ENCODE measurements around the gene RPUSD1. TPM values are rescaled to one million over a fixed set of nuclear protein-coding genes. Genes with fewer than 3 reads are reported as not detected.
"Not testable (repeated sequence)": the region's sequence is repeated elsewhere in the genome, so short reads cannot be mapped to it uniquely, and the experiment has no call there.

Gene RPUSD1
- total RNA-seq, 2 experiments from 2014 or later = 22.2 to 22.3 TPM

GRCh38 chr16:824601-825000 is 36.4 kb upstream of the RPUSD1 start:
- DNase-seq = no peak
- POLR2A ChIA-PET = no interaction called here
- CTCF ChIA-PET = interaction anchor here (0.7 kb wide), 1 partner anchor 12 kb away, joined by 3 read pairs; no protein-coding TSS in a partner anchor
- Mint-ChIP-seq H3K36me3 (ENCODE audit: low read depth) (no peaks in the 10 kb centered on the region), H3K27me3 (peaks cover 3% of the 10 kb centered on the region), H3K4me3 (no peak overlapping the region), H3K27ac (no peak overlapping the region), H3K9me3 (no peaks in the 10 kb centered on the region), H3K4me1 (peaks cover 7% of the 10 kb centered on the region)

GRCh38 chr16:824194-824593 is 36.0 kb upstream of the RPUSD1 start:
- no peak overlapping the region for H3K4me3 Mint-ChIP-seq
- ChIA-PET POLR2A (no interaction called here), CTCF (interaction anchor here (0.7 kb wide), 1 partner anchor 11 kb away, joined by 3 read pairs; no protein-coding TSS in a partner anchor)
- no peak overlapping the region for H3K27ac Mint-ChIP-seq
- H3K9me3 Mint-ChIP-seq = no peaks in the 10 kb centered on the region
- H3K36me3 Mint-ChIP-seq (ENCODE audit: low read depth) = no peaks in the 10 kb centered on the region
- H3K27me3 Mint-ChIP-seq = peaks cover 4% of the 10 kb centered on the region
- DNase-seq = no peak
- peaks cover 11% of the 10 kb centered on the region for H3K4me1 Mint-ChIP-seq

DNA sequence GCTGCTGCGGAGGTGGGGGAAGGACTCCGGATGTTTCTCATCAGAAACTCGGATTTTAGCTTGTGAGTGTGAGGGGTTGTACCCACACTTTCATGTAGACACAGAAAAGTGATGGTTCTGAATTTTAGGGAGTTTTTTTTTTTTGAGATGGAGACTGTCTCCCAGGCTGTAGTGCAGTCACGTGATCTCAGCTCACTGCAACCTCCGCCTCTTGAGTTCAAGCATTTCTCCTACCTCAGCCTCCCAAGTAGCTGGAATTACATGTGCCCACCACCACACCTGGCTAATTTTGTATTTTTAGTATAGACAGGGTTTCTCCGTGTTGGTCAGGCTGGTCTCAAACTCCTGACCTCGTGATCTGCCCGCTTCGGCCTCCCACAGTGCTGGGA is 34.7 kb upstream of the RPUSD1 start:
- Mint-ChIP-seq H3K9me3 (no peaks in the 10 kb centered on the region), H3K4me1 (peaks cover 12% of the 10 kb centered on the region), H3K4me3 (no peak overlapping the region), H3K27me3 (peaks cover 4% of the 10 kb centered on the region), H3K27ac (no peak overlapping the region), H3K36me3 (ENCODE audit: low read depth) (no peaks in the 10 kb centered on the region)
- DNase-seq = no peak
- ChIA-PET POLR2A (no interaction called here), CTCF (no interaction called here)

GRCh38 chr16:822174-822908 is 34.2 kb upstream of the RPUSD1 start:
- H3K4me3 Mint-ChIP-seq = no peak overlapping the region
- ChIA-PET CTCF (no interaction called here), POLR2A (no interaction called here)
- no peak for DNase-seq
- H3K27me3 Mint-ChIP-seq = peaks cover 6% of the 10 kb centered on the region
- no peaks in the 10 kb centered on the region for H3K36me3 Mint-ChIP-seq (ENCODE audit: low read depth)
- peaks cover 12% of the 10 kb centered on the region for H3K4me1 Mint-ChIP-seq
- H3K9me3 Mint-ChIP-seq = no peaks in the 10 kb centered on the region
- H3K27ac Mint-ChIP-seq = no peak overlapping the region

DNA sequence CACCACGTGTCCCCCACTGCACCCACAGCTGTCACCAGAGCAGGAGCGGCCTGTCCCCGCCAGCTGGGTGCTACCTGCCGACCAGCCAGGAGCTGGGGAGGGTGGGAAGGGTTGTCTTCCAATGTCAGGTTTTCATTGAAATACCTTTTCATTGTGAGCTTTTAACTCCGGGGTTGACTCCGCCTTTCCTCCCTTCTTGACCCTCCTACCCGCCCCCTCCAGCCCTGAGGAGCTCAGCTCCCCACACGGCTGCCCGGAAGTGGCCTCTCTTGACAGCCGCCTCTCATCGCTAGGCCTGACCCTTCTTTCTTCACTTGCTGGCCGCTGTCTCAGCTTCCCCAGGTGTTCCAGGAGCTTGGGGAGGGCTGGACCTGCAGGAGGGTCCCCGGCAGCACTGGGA is 33.6 kb upstream of the RPUSD1 start:
- CTCF ChIA-PET = no interaction called here

GRCh38 chr16:820748-821147 is 32.6 kb upstream of the RPUSD1 start:
- H3K9me3 Mint-ChIP-seq = no peaks in the 10 kb centered on the region
- CTCF ChIA-PET = no interaction called here
- H3K27ac Mint-ChIP-seq = no peak overlapping the region
- no peaks in the 10 kb centered on the region for H3K36me3 Mint-ChIP-seq (ENCODE audit: low read depth)
- POLR2A ChIA-PET = interaction anchor here (0.6 kb wide), 1 partner anchor 1581 kb away, joined by 3 read pairs; no protein-coding TSS in a partner anchor
- no peak overlapping the region for H3K4me3 Mint-ChIP-seq
- no peak for DNase-seq
- H3K4me1 Mint-ChIP-seq = peaks cover 12% of the 10 kb centered on the region
- H3K27me3 Mint-ChIP-seq = peaks cover 14% of the 10 kb centered on the region

More for the DNA sequence above, 33.6 kb upstream of the RPUSD1 start:
- Mint-ChIP-seq H3K27ac (no peak overlapping the region), H3K27me3 (peaks cover 10% of the 10 kb centered on the region), H3K4me1 (peaks cover 12% of the 10 kb centered on the region), H3K9me3 (no peaks in the 10 kb centered on the region), H3K36me3 (ENCODE audit: low read depth) (no peaks in the 10 kb centered on the region), H3K4me3 (no peak overlapping the region)
- POLR2A ChIA-PET = no interaction called here
- no peak for DNase-seq

GRCh38 chr16:820044-820408 is 31.8 kb upstream of the RPUSD1 start:
- H3K36me3 Mint-ChIP-seq (ENCODE audit: low read depth); H3K9me3 Mint-ChIP-seq; H3K4me3 Mint-ChIP-seq; DNase-seq; CTCF ChIA-PET: not testable (repeated sequence)
- Mint-ChIP-seq H3K27me3 (peaks cover 15% of the 10 kb centered on the region), H3K4me1 (peaks cover 12% of the 10 kb centered on the region), H3K27ac (peak overlapping the region; percentile 61)
- POLR2A ChIA-PET = interaction anchor here (0.9 to 1.0 kb wide), 2 partner anchors 13 to 184 kb away, joined by 3 to 4 read pairs; partner anchors contain the start of gene METTL26

DNA sequence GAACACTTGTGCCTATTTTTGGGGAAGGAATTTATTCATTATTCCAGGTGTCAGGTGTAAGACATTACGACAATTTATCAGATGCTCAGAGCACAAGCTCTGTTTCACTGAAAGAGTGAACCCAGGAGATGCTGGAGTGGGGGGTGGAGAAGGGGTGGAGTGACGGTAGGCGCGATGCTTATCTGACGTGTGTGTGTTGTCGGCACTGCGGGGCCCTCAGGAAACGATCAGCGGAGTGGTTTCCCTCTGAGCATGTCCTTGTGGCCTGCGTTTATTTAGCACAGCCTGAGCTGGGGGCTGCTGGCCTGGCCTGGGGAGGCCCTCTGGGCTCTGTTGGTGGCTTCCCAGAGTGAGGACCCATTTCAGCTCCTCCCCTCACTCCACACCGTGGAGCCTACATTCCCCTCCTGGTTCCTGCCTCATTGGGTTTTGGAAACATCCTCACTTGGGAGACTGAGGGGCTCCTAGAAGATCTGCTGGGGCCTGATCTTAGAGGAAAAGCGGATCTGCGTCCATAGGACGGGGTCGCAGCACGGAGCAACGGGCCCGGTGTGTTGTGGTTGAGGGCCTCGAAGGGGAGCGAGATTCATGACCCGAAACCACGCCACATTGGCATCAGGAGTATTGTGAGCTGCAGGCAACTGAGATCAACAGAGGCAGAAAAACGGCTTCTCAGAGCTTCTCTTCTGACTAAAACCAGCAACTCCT is 31.3 kb upstream of the RPUSD1 start:
- Mint-ChIP-seq H3K4me3 (no peak overlapping the region), H3K9me3 (no peaks in the 10 kb centered on the region), H3K27ac (peak overlapping the region; percentile 61), H3K27me3 (peaks cover 18% of the 10 kb centered on the region), H3K36me3 (ENCODE audit: low read depth) (no peaks in the 10 kb centered on the region), H3K4me1 (peaks cover 12% of the 10 kb centered on the region)
- ChIA-PET POLR2A (interaction anchor here (0.9 to 1.0 kb wide), 4 partner anchors 13 to 183 kb away, joined by 3 to 6 read pairs (median 4); partner anchors contain the start of gene METTL26), CTCF (no interaction called here)
- DNase-seq = peak; percentile 60

DNA sequence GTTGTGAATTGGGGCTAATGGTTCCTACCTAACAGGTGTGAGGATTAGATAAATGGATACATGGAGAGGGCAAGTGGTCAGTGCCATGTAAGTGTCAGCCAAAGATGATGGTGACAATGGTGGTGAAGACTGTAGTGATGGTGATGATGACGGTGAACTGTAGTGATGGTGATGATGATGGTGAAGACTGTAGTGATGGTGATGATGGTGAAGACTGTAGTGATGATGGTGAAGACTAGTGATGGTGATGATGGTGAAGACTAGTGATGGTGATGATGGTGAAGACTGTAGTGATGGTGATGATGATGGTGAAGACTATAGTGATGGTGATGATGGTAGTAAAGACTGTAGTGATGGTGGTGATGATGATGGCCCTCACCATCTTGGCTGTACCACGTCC is 30.4 kb upstream of the RPUSD1 start:
- POLR2A ChIA-PET = interaction anchor here (0.9 to 1.0 kb wide), 2 partner anchors 16 to 145 kb away, joined by 3 to 6 read pairs; no protein-coding TSS in a partner anchor
- CTCF ChIA-PET = no interaction called here
- H3K4me3 Mint-ChIP-seq = no peak overlapping the region

GRCh38 chr16:818132-818531 is 30.0 kb upstream of the RPUSD1 start:
- ChIA-PET POLR2A (no interaction called here), CTCF (no interaction called here)
- H3K4me3 Mint-ChIP-seq = no peak overlapping the region

More for the DNA sequence above, 30.4 kb upstream of the RPUSD1 start:
- H3K27ac Mint-ChIP-seq = no peak overlapping the region
- DNase-seq = no peak
- H3K27me3 Mint-ChIP-seq = peaks cover 23% of the 10 kb centered on the region
- no peaks in the 10 kb centered on the region for H3K36me3 Mint-ChIP-seq (ENCODE audit: low read depth)
- H3K9me3 Mint-ChIP-seq = no peaks in the 10 kb centered on the region
- H3K4me1 Mint-ChIP-seq = peaks cover 12% of the 10 kb centered on the region

DNA sequence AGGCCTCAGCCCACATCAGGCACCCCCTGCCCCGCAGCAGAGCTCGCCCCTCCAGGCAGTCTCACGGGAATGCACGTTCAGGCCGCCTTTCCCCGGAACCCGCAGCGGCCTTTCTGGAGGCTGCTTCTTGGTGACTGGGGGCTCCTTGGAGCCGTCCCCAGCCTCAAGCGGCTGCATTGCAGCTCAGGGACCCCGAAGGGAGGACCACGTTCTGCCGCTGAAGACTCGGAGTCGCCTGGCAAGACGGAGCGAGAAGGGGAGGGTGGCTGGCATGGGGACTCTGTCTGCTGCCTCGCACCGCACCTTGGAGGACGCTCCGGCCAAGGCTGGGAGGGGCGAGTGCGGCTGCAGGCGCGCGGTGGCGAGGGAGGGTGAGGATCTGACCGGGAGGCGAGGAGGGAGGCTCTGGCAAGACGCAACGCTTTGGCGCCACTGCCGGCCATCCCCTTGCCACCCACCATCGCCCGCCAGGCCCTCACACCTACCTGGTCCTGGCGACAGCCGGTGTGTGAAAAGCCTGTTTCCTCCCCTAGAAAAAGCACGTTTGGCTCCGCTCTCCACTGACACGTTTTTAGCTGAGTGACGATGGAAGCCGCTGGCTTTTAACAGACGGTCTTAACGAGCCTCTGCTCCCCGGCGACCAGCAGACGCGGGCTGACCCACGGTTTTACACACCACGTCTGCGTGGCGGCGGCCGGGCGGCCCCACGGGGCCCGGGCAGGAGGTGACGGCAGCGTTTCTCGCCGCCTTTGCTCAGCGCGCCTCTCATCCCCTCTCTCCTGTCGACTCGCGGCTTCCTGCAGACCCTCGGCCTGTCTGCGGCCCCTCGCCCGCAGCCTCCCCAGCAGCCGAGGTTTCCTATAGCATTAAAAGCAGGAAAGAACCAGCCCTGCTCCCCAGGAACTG is 29.1 kb upstream of the RPUSD1 start:
- CTCF ChIA-PET = no interaction called here
- DNase-seq = no peak
- Mint-ChIP-seq H3K9me3 (no peaks in the 10 kb centered on the region), H3K27ac (no peak overlapping the region), H3K36me3 (ENCODE audit: low read depth) (no peaks in the 10 kb centered on the region), H3K4me1 (peaks cover 12% of the 10 kb centered on the region), H3K27me3 (peaks cover 28% of the 10 kb centered on the region), H3K4me3 (no peak overlapping the region)
- POLR2A ChIA-PET = no interaction called here

More at GRCh38 chr16:818132-818531, 30.0 kb upstream of the RPUSD1 start:
- DNase-seq = no peak
- no peak overlapping the region for H3K27ac Mint-ChIP-seq
- H3K4me1 Mint-ChIP-seq = peaks cover 12% of the 10 kb centered on the region
- H3K9me3 Mint-ChIP-seq = no peaks in the 10 kb centered on the region
- no peaks in the 10 kb centered on the region for H3K36me3 Mint-ChIP-seq (ENCODE audit: low read depth)
- H3K27me3 Mint-ChIP-seq = peaks cover 23% of the 10 kb centered on the region

- Mint-ChIP-seq H3K27me3 (peaks cover 32% of the 10 kb centered on the region), H3K36me3 (ENCODE audit: low read depth) (no peaks in the 10 kb centered on the region), H3K4me3 (no peak overlapping the region), H3K4me1 (peaks cover 12% of the 10 kb centered on the region), H3K9me3 (no peaks in the 10 kb centered on the region), H3K27ac (no peak overlapping the region)
- no peak for DNase-seq
- ChIA-PET POLR2A (no interaction called here), CTCF (interaction anchor here (0.7 kb wide), 1 partner anchor 242 kb away, joined by 4 read pairs; no protein-coding TSS in a partner anchor)
Measured at GRCh38 chr16:815861-816260, 27.7 kb upstream of the RPUSD1 start.

- Mint-ChIP-seq H3K36me3 (ENCODE audit: low read depth) (no peaks in the 10 kb centered on the region), H3K27me3 (peaks cover 30% of the 10 kb centered on the region), H3K4me3 (no peak overlapping the region), H3K9me3 (no peaks in the 10 kb centered on the region), H3K4me1 (peaks cover 9% of the 10 kb centered on the region), H3K27ac (no peak overlapping the region)
- POLR2A ChIA-PET = no interaction called here
- DNase-seq = no peak
- CTCF ChIA-PET = no interaction called here
Measured at GRCh38 chr16:814974-815373, 26.8 kb upstream of the RPUSD1 start.

Measured in activated CD4-positive, alpha-beta memory T cell treated with anti-CD3 and anti-CD28 coated beads, Interleukin-2, amount 10 ng/mL, durations not matched to agents 7 days and 5 days (primary cell).